Inferior parietal cortex (tissue), 1 donor: ENCODE results near the gene LINC00237.

Experiments used
- DNase-seq: peaks from one replicate; pipeline ENCODE4 v3.0.0-alpha.2; 2016; ENCODE audit errors: extremely low spot score

LINC00237 gene

GRCh38 chr20:21125072-21125848 is 19.1 kb upstream of the LINC00237 start:
- DNase-seq: no peak

GRCh38 chr20:21124190-21124589 is 18.0 kb upstream of the LINC00237 start:
- no peak for DNase-seq

- no peak for DNase-seq
Measured at GRCh38 chr20:21118782-21119181, 12.6 kb upstream of the LINC00237 start.

DNA sequence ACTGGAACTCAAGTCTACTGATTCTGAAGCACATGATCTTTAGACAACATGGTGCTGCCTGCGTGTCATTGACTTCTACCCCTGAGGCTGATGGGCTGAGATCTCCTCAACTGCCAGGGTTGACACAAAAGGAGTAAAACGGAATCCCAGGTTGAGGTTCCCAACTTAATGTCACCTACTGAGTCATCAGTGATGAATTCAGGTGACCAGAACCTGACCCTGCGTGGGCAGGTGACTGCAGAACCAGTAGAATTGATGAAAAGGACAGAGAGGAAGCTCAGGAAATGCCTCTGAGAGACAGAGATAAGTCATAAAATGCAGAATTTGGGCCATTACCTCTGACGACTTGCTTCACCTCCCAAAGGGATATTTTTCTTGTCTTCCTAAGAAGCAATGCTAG is 12.0 kb upstream of the LINC00237 start:
- no peak for DNase-seq

- DNase-seq: no peak
Measured at GRCh38 chr20:21117521-21117920, 11.4 kb upstream of the LINC00237 start.

DNA sequence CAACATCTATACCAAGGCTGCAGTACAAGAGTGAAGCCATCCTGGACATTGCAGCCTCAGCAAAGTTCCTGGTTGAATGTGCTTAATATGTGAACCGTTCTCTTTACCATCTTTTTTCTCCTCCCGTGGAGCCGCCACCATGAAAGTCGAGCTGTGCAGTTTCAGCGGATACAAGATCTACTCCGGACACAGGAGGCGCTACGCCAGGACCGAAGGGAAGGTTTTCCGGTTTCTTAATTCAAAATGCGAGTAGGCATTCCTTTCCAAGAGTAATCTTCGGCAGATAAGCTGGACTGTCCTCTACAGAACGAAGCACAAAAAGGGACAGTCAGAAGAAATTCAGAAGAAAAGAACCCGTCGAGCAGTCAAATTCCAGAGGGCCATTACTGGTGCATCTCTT is 8.4 kb upstream of the LINC00237 start:
- DNase-seq: no peak

DNA sequence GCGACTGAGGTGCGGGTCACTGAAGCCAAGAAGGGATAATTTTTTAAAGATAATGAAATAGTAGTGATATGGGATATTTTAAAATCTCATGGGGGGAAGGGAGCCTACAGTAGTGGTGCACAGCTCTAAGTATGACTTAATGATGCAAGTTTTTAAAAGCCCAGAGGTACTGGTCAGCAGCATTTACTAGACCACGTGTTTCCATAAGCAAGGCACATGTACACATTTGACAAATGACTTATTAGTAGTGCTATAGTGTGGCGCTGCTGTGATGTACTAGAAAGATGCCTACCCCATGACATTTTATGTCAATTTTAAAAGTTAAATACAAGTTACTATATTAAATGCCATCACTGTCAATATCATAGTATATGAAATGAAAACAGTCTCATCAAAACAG is 7.5 kb upstream of the LINC00237 start:
- DNase-seq: no peak

DNA sequence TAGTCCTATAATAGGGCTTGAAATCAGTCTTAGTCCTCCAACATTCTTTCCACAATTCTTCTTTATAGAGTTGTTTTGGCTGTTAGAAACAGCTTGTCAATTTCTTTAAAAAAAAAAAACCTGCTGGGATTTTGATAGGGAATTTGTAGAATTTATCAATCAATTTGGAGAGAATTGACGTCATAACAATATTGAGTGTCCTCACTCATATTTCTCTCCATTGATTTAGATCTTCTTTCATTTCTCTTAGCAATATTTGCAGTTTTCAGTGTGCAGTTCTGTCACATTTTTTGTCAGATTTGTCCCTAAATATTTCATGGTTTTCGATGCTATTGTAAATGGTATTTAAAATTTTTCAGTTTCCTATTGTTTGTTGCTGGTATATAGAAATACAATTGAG is 5.3 kb upstream of the LINC00237 start:
- no peak for DNase-seq

GRCh38 chr20:21110811-21111210 is 4.7 kb upstream of the LINC00237 start:
- DNase-seq: no peak

DNA sequence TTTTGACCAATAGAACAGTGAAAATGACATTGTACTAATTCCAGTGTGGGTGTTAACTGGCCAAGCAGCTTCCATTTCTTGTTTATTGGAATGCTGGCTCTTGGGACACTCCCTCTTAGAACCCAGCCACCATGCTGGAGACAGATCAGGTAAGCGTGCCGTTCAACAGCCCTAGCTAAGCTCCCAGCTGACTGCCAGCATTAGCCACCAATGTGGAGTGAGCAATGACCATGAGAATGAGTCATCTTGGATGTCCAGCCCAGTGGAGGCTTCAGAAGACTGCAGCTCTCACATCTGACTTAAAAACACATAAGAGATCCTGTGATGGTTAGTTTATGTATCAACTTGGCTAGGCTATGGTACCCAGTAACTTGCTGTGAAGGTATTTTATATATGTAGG is 3.0 kb upstream of the LINC00237 start:
- DNase-seq: no peak

DNA sequence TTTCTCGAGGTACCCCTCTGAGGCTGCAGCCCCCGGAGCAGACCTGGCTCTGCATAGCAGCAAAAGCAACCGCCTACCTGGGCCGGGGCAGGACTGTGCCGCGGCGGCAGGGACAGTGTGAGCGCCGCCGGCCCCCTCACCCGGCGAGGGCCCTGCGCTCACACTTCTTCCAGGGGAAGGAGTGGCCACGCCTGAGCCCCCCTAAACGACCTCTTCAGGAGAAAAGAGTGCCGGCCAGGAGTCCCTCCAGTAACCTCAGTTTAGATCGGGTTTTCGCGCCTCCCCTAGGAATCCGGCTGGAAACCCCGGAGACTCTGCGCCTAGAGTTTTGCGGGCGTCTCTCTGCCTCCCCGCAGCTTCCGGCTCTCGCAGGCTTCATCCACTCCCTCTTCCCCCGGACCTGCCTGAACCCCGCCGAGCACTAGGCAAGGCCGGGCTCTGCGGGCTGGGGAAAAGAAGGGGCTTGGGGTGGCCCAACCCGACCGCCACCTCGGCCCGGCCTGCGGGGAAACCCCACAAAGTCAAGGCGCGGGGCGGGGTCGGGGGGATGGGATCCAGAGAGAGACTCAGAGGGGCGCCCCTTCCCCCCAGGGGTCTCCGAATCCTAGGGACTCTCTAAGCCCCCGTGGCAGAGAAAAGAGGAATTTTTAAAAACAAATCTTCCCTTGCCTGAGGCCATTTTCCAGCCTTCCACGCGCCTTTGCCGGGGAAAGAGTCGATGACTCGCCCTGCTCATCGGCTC is 558 bp downstream of the LINC00237 start:
- DNase-seq: no peak

- no peak for DNase-seq
Measured at GRCh38 chr20:21104921-21105320, 1.2 kb downstream of the LINC00237 start.

GRCh38 chr20:21104466-21104761 is 1.7 kb downstream of the LINC00237 start:
- no peak for DNase-seq

DNA sequence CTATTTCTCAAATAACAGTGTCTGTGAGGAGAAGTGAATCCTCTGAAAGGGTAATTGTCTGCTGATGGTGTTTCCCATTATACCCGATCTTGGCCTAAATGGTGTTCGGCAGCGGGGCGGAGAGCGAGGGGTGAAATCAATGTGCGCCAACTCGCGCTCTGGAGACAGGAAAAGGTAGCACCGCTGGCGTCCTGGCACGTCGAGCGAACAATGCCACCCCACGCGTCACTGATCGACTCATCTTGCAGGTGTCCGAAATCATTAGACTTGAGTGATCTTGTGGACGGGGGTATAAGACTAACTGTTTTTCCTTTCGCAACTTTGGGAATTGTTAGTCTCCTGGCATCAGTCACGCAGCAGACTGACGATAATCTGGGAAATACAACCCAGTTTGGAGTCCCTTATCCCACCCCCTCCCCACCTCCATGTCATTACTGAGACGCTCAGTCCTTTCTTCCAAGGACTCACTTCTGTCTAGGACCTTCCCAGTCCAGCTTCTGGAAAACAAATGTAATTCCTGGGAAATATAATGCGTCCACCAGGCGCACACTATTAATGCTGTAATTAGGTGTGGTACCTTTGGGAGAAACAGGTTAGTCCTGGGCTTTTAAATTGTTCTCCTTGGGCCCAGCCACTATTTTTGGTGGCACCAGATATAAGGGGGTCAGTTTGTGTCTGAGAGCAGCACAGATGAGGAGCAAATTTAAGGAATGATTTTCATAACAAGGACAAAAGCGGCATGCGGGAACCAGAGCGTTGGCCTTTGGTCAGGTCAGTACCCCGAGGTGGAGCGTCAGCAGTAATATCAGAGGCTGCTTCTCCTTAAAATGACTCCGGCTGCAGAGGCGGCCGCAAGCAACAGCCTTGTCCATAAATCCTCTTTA is 2.3 kb downstream of the LINC00237 start:
- no peak for DNase-seq

DNA sequence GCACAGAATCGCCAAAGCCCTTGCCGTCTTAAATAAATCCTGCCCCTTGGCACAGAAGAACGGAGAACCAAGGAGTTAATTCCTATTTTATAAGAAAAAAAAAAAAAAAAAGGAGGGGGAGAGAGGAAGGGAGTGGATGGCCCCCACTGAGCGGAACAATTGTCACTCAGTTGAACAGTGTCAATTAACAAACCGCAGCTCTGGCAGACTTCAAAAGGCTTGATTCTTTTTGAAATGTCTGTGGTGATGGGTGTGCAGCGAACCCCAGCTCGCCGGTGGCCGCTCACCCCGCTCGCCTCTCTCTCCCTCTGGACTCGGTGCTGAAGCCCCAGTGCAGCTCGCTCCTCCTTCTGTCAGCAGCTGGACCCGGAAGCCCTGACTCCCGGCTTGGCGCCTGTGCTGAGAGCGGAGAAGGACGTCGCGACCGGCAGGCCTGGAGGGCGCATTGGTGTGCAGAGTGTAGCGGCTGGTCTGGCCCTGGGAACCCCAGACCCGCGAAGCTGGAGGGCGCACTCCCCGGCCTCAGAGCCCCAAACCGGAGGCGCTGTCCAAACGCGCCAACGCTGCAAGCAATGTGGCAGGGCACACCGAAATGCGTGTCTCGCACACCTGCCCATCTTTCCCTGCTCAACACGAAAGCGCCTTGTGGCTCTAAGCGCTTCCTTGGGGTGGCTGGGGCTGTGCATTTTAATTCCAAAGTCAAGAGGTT is 3.4 kb downstream of the LINC00237 start:
- no peak for DNase-seq

DNA sequence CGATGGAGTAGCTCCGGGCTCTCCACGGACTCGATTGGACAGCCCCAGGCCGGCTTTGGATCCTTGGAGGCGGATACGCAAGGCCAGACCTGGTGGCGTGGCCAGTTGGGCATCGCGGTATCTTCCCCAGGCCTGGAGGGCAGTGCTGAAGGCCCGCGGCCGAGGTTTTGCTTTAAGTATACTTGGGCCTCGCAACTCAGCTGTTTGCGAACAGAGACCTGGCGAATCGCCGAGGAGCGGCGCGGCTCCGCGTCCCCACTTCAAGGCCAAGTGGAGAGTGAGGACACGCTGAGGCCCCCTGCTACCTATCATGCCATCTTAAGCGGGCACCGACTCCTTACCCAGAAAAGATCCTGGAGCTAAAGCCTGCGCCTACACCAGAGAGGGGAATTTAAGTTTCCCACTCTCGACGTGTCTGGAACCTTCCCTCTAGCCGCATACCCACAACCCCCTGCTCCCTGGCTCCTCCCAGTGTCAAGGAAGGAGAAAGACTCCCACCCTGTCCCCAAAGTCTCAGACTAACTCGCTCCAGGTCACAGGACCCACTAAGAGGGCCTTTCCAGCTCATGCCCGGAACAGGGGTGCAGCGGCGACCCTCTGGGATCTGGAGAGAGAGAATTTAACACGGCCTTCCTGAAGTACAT is 4.1 kb downstream of the LINC00237 start:
- DNase-seq: no peak

- DNase-seq: no peak
Measured at GRCh38 chr20:21101453-21101931, 4.7 kb downstream of the LINC00237 start.

DNA sequence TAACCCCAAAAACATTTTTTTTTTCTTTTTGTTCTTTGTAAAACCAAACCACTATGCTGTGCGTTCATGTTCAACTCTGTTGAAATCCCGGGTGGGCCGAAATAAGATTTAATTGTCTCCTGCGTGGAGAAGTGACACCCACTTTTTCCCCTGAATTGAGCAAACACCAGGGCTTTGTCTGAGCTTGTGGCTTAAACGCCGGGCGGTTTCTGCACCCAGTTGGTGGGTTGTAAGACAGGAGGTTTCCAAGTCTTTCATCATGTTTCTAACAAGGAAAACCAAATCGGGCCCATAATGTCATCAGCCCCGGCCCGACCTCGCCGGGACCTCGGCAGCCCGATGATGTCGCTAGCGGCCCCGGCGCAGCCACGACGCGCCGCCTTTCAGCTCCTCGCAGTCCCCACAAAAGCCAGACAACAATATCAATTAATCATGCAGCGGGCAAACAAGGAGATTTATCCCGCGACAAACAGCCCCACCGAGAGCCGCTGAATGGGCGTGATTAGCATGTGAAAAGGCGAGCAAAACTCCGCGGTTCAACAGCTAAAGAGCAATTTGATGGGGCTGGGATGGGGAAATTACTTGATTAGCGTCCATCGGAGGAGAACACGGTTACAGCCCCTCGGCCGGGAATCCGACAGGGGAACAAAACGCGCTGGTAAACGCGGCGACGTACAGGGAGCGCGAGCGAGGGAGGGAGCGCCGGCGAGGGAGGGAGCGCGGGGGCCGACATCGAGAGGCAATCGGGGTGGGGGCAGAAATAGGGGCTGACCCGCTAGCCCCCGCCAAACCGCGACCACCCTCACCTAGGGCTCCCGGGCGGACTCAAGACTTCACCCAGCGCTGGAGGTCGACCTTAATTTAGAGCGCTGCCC is 5.3 kb downstream of the LINC00237 start:
- DNase-seq: no peak

DNA sequence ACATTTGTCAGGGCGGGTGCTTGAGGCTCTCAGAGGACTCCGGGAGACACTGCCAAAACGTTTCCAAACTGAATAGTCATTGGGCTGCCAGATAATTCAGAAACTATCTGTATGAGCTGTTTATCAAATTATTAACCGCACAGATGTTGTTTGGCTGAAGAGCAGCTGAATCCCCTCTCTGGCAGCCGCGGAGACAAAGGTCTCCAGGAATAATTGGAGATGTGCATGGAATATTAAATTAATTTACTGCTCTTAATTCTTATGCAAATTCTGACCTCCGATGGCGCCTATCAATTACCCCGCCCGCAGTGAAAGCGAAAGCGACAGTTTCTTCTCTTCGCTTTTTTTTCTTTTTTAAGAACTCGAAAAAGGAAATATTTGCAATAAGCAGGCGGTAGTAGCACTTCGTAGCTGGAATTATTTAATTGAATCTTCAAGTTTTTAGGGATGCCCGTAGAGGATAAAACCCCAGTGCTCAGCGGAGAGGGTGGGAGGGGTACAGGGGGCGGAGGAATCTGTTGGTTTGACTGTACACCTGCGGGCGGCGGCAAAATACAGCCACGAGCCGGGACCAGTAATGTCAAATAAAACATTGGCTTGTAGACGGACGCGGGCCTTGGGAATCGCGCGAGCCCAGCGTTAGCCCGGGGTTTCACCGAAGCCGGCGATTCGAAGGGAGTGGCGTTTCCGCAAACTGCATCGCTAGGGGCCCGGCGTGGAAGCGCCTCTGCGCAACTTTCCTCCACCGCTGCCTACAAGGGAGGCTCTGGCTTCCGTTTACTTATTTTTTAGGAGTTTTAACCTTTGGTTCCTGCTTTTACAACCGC is 6.2 kb downstream of the LINC00237 start:
- no peak for DNase-seq
